Neural cell (in vitro differentiated cells): ENCODE measurements around the gene GNRH2. TPM values are rescaled to one million over a fixed set of nuclear protein-coding genes. Genes with fewer than 3 reads are reported as not detected.

ENCODE experiments used
- H2AFZ ChIP-seq: fragments of 200-600, 300-800 bp; sonication (generic), shearing (Covaris generic); 2 replicates; pipeline ENCODE4 v1.6.0; 2014; ENCODE audit warnings: low read depth, mild to moderate bottlenecking, antibody characterized with exemption, low read length, moderate library complexity
- H3F3A ChIP-seq: fragments of 200-600 bp; shearing (Covaris generic); 2 replicates; pipeline ENCODE4 v1.6.1; 2016; ENCODE audit warnings: mild to moderate bottlenecking, moderate library complexity, mixed read lengths, antibody characterized with exemption, low read length; ENCODE audit not compliant: insufficient read depth, poor library complexity, severe bottlenecking
- H3K27ac ChIP-seq: fragments of 200-600, 300-800 bp; sonication (generic), shearing (Covaris generic); 2 replicates; pipeline ENCODE4 v1.5.1; 2014; ENCODE audit warnings: mild to moderate bottlenecking, low read length, moderate library complexity
- H3K27me3 ChIP-seq: fragments of 300-800, 200-600 bp; sonication (generic), shearing (Covaris generic); 2 replicates; pipeline ENCODE4 v1.6.0; 2014; ENCODE audit warnings: mild to moderate bottlenecking, low read depth, low read length, moderate library complexity; ENCODE audit not compliant: insufficient read depth
- H3K36me3 ChIP-seq: fragments of 300-800, 200-600 bp; sonication (generic), shearing (Covaris generic); 2 replicates; pipeline ENCODE4 v1.5.1; 2014; ENCODE audit warnings: mild to moderate bottlenecking, antibody characterized with exemption, low read length, moderate library complexity; ENCODE audit not compliant: insufficient read depth
- H3K4me2 ChIP-seq: fragments of 300-800, 200-600 bp; sonication (generic), shearing (Covaris generic); 2 replicates; pipeline ENCODE4 v1.6.0; 2014; ENCODE audit warnings: mild to moderate bottlenecking, low read length
- H3K4me3 ChIP-seq: fragments of 300-800, 200-600 bp; sonication (generic), shearing (Covaris generic); 2 replicates; pipeline ENCODE4 v1.5.1; 2014; ENCODE audit warnings: mild to moderate bottlenecking, low read length, moderate library complexity
- H3K79me2 ChIP-seq: fragments of 200-600 bp; shearing (Covaris generic); replicated peaks from 2 replicates; pipeline ENCODE4 v1.6.0; 2014; ENCODE audit warnings: mild to moderate bottlenecking, low read length, moderate library complexity; ENCODE audit not compliant: insufficient read depth
- H3K9ac ChIP-seq: fragments of 300-800, 200-600 bp; sonication (generic), shearing (Covaris generic); 2 replicates; pipeline ENCODE4 v1.6.1; 2016; ENCODE audit warnings: mild to moderate bottlenecking, low read length, mixed read lengths
- H3K9me2 ChIP-seq: fragments of 200-600 bp; shearing (Covaris generic); 2 replicates; pipeline ENCODE4 v1.6.1; 2016; ENCODE audit warnings: mild to moderate bottlenecking, low read length, mixed read lengths; ENCODE audit not compliant: insufficient read depth
- H3K9me3 ChIP-seq: fragments of 200-600, 300-800 bp; sonication (generic), shearing (Covaris generic); 2 replicates; pipeline ENCODE4 v1.6.1; 2016; ENCODE audit warnings: mild to moderate bottlenecking, mixed run types, low read length, moderate library complexity, mixed read lengths
- H4K20me1 ChIP-seq: fragments of 200-600 bp; shearing (Covaris generic); 2 replicates; pipeline ENCODE4 v1.6.1; 2016; ENCODE audit warnings: mild to moderate bottlenecking, mixed run types; ENCODE audit not compliant: insufficient read depth
- CTCF ChIP-seq: fragments of 450-650 bp; IDR thresholded peaks from 2 replicates; pipeline ENCODE4 v1.5.1; 2014; ENCODE audit warnings: antibody characterized with exemption, mild to moderate bottlenecking, moderate library complexity; ENCODE audit not compliant: poor library complexity, severe bottlenecking
- EP300 ChIP-seq: fragments of 450-650 bp; conservative IDR thresholded peaks from 2 replicates; pipeline ENCODE4 v1.6.1; 2014; ENCODE audit warnings: antibody characterized with exemption, mild to moderate bottlenecking, moderate library complexity; ENCODE audit not compliant: poor library complexity, severe bottlenecking
- EZH2 ChIP-seq: fragments of 200-600, 300-800 bp; shearing (Covaris generic), sonication (generic); IDR thresholded peaks from 2 replicates; pipeline ENCODE4 v1.6.1; 2014; ENCODE audit warnings: antibody characterized with exemption, low read length, borderline replicate concordance, mild to moderate bottlenecking; ENCODE audit not compliant: insufficient read depth, poor library complexity, severe bottlenecking
- MXI1 ChIP-seq: fragments of 450-650 bp; conservative IDR thresholded peaks from 2 replicates; pipeline ENCODE4 v1.6.1; 2014; ENCODE audit warnings: antibody characterized with exemption, mild to moderate bottlenecking; ENCODE audit not compliant: poor library complexity, severe bottlenecking
- POLR2AphosphoS5 ChIP-seq: IDR thresholded peaks from 2 replicates; pipeline ENCODE4 v1.6.1; 2012
- RAD21 ChIP-seq: fragments of 450-650 bp; conservative IDR thresholded peaks from 2 replicates; pipeline ENCODE4 v1.6.1; 2014; ENCODE audit warnings: antibody characterized with exemption, mild to moderate bottlenecking, moderate library complexity
- REST ChIP-seq: IDR thresholded peaks from 2 replicates; pipeline ENCODE4 v1.6.1; 2012; ENCODE audit warnings: borderline replicate concordance
- SMC3 ChIP-seq: fragments of 450-650 bp; conservative IDR thresholded peaks from 2 replicates; pipeline ENCODE4 v1.6.1; 2014; ENCODE audit warnings: antibody characterized with exemption, mild to moderate bottlenecking, moderate library complexity; ENCODE audit not compliant: poor library complexity
- TAF1 ChIP-seq: IDR thresholded peaks from 2 replicates; pipeline ENCODE4 v1.6.1; 2012; ENCODE audit warnings: low read depth
- polyA plus RNA-seq: library from polyadenylated mRNA; depleted of rRNA; stranded (reverse); fragments of >200 nt; gene quantifications from 2 replicates; pipeline ENCODE4 v1.2.3, GENCODE V29; 2014

Gene GNRH2
- polyA plus RNA-seq, 1 donor from 2014 or later, result 1.9 TPM

GRCh38 chr20:3045816-3046676, 2.6 kb downstream of the GNRH2 start, which contains the start of gene MRPS26:
Gene MRPS26, plus strand, starts transcription at chr20:3046052. Its CDS starts 17 bp downstream, at chr20:3046069.
- Histone ChIP-seq H3K4me2 (peak within 1 kb of the TSS; percentile 86), H3K9me2 (no peaks in the 10 kb centered on the region), H3K9ac (peak within 1 kb of the TSS; percentile 76), H3K4me3 (peak within 1 kb of the TSS; percentile 89), H3K9me3 (no peaks in the 10 kb centered on the region), H2AFZ (peak within 1 kb of the TSS; percentile 53), H3K79me2 (peaks cover 6% of the 10 kb centered on the region), H3F3A (no peaks in the 10 kb centered on the region), H4K20me1 (no peaks in the 10 kb centered on the region), H3K27ac (peak within 1 kb of the TSS; percentile 60), H3K27me3 (no peaks in the 10 kb centered on the region), H3K36me3 (no peaks in the 10 kb centered on the region)
- TF ChIP-seq EP300, result no peak
- no peak for TF ChIP-seq CTCF
- TF ChIP-seq EZH2, result no peak
- peak; percentile 95 for TF ChIP-seq MXI1
- no peak for TF ChIP-seq TAF1
- no peak for TF ChIP-seq RAD21
- TF ChIP-seq SMC3, result no peak
- peak; percentile 75 for TF ChIP-seq POLR2AphosphoS5
- TF ChIP-seq REST, result peak; percentile 27

GRCh38 chr20:3046677-3047462, 3.4 kb downstream of the GNRH2 start:
- Histone ChIP-seq H3K9ac (peak overlapping the region; percentile 76), H3K4me3 (peak overlapping the region; percentile 89), H3K36me3 (no peaks in the 10 kb centered on the region), H4K20me1 (no peaks in the 10 kb centered on the region), H3K4me2 (peak overlapping the region; percentile 86), H3K27ac (peak overlapping the region; percentile 60), H3K9me3 (no peaks in the 10 kb centered on the region), H3K9me2 (no peaks in the 10 kb centered on the region), H3F3A (no peaks in the 10 kb centered on the region), H2AFZ (peak overlapping the region; percentile 27), H3K27me3 (no peaks in the 10 kb centered on the region), H3K79me2 (peaks cover 6% of the 10 kb centered on the region)
- no peak for TF ChIP-seq MXI1
- no peak for TF ChIP-seq REST
- no peak for TF ChIP-seq EZH2
- TF ChIP-seq EP300, result no peak
- TF ChIP-seq CTCF, result no peak
- TF ChIP-seq TAF1, result no peak
